Epithelial cell of esophagus (primary cell): ENCODE results near the gene SLX4.

ENCODE experiments used
- DNase-seq: peaks from one replicate; pipeline ENCODE4 v3.0.0; 2010; ENCODE audit warnings: low read depth
- H3K4me3 ChIP-seq: 2 replicates; pipeline ENCODE4 v1.5.1; 2011; ENCODE audit warnings: mild to moderate bottlenecking, low read length, control low read depth
- CTCF ChIP-seq: IDR thresholded peaks from 2 replicates; pipeline ENCODE4 v1.5.1; 2011; ENCODE audit warnings: low read depth, mild to moderate bottlenecking, low read length, control low read depth, inconsistent platforms; ENCODE audit not compliant: insufficient read depth; ENCODE audit errors: missing control alignments

The SLX4 gene

GRCh38 chr16:3550851-3551847 lies 60.3 kb downstream of the SLX4 start:
- DNase-seq, result no peak
- TF ChIP-seq CTCF, result no peak
- no peak overlapping the region for H3K4me3 ChIP-seq

DNA sequence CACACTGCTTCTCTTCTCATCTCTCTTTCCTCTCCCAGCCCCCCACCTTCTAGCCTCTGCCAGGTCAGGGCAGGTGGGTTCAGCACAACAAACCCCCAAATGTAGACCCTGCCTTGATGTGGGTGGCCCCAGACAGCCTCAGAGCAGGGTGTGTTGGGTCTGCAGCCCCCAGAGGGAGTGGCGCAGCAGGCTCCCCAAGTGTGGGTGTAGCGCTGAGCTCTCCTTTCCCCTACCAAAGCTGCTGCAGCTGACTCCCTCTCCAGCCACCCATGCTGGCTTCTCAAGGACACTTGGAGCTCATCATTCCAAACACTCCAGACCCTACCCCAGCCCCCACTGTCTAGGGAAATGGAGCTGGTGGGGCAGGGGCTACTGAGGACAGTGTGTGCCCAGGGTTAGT lies 61.5 kb downstream of the SLX4 start:
- TF ChIP-seq CTCF, result no peak
- no peak for DNase-seq
- no peak overlapping the region for H3K4me3 ChIP-seq

- DNase-seq, result no peak
- no peak overlapping the region for H3K4me3 ChIP-seq
- TF ChIP-seq CTCF, result no peak
Measured at GRCh38 chr16:3548859-3549258, 62.5 kb downstream of the SLX4 start.

DNA sequence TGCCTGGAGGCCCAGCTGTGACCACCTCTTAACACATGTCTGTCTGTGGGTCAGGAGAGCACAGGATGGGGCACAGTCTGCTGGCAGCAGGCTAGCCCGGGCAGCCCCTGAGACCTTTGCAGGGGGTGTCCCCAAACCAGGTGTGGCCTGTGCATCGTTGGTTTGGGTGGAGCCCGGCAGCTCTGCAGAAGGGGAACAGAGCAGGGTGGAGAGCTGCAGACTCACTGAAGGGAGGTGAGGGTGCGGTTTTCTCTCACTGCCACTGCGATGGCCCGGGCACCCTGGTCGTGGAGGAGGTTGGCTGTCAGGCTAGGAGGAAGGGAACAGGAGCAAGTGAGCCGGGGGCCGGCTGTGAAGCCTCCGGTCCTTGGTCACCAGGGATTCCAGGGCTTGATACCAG lies 63.0 kb downstream of the SLX4 start:
- no peak for TF ChIP-seq CTCF
- no peak for DNase-seq
- H3K4me3 ChIP-seq, result no peak overlapping the region

DNA sequence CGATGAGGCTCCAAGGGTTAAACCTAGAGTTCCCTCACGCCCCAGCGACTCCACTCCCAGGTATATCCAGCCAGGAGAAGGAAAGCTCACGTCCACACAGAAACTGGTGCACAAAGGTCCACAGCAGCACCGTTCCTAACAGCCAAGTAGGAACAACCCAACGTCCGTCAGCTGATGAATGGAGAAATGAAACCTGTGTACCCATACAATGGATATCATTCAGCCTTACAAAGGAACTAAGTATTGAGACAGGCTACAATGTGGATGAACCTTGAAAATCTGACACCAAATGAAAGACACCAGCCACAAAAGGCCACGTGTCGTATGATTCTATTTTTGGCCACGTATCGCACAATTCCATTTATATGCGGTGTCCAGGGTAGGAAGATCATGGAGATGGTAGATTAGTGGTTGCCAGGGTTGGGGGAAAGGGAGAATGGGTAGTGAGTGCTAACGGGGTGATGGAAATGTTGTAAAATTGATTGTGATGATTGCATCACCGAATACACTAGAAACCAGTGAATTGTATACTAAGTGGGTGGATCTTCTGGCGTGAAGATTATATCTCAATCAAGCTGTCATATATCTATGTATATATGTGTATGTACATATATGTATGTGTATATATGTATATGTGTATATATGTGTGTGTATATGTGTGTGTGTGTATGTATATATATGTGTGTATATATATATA lies 64.3 kb downstream of the SLX4 start:
- no peak overlapping the region for H3K4me3 ChIP-seq
- no peak for TF ChIP-seq CTCF
- no peak for DNase-seq

DNA sequence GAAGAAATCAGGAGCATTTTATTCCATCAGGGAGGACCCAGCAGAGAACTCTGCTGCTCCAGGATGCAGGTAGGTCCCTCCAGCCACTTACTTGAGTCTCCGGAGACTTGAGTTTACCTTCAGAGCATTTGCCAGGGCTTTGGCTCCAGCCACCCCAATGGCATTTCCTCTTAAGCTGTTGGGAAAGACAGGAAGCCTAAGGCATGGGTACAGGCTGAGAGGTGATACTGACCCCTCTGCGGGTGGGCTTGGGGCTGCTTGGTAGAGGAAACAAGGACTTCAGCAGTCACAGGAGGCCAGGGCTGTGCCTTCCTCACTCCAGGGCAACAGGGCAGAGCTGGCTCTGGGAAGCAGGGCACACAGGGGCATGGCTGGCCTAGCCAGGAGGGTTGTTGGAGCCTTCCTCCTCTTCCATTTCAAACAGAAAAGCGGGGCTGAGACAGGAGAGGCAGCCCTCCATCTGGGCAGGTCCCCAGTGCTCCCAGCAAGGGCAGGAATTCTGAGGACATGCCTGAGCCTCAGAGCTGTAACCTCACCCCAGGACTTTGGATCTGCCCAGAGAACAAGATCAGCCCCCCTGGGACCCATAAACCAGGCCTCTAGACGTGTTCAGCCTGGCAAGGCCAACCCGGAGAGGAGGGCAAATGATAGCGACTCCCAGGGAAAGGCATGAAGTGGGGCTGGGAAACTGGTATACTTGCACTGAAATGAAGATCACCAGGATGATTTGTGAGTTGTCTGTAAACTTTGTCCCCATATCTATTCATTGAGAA lies 68.6 kb downstream of the SLX4 start:
- no peak for DNase-seq
- H3K4me3 ChIP-seq, result no peak overlapping the region
- TF ChIP-seq CTCF, result no peak
